Endometrial microvascular endothelial cells (primary cell): ENCODE measurements around the gene SIRPG. TPM values are rescaled to one million over a fixed set of nuclear protein-coding genes. Genes with fewer than 3 reads are reported as not detected.
"Not testable (repeated sequence)": the region's sequence is repeated elsewhere in the genome, so short reads cannot be mapped to it uniquely, and the experiment has no call there.

Experiments used
- in situ Hi-C: cut with HindIII; loops from 2 replicates; pipeline ENCODE4 v1.10.0; 2017; ENCODE audit warnings: low sequenced_read_pairs, low pct_unique_long_range_greater_than_20kb; ENCODE audit errors: inconsistent ontology term
- total RNA-seq: library from RNA; depleted of rRNA; stranded (reverse); fragments of >200 nt; gene quantifications from one replicate; pipeline ENCODE4 v1.2.3, GENCODE V29; 2015; ENCODE audit errors: inconsistent ontology term

Gene SIRPG
- total RNA-seq, 1 donor from 2014 or later, result not detected

DNA sequence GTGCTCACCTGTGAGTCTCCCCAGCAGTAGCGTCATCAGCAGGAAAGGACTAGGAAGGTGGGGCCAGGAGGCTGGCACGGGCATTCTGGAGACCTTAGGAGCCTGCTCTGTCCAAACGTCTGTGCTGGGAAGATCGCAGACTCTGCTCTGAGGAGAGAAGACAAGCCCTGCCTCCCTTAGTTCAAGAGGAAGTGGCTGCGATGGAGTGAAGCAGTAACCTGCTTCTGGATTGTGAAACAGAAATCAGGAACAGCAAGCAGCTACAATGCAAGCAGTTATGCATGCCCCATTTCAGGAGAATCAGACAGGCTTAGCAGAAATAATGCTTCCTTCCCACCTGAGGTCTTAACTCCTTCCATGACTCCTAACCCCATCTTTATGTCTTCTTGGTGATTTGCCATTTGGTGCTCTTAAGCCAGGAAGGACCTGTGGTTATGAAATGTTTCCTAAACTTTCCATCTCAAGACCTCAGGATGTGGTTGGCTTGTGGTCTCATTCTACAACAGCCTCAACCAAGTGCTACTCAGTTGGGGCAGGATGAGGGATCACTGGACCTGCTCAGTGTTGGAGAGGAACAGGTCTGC, 37.6 kb downstream of the SIRPG start, which contains the start of gene SIRPB1:
Gene SIRPB1 (minus strand): TSS at position 149 of the 584 bp plus-strand sequence. CDS start 65 bp downstream, at position 84.
- in situ Hi-C loops, result no loop called here

DNA sequence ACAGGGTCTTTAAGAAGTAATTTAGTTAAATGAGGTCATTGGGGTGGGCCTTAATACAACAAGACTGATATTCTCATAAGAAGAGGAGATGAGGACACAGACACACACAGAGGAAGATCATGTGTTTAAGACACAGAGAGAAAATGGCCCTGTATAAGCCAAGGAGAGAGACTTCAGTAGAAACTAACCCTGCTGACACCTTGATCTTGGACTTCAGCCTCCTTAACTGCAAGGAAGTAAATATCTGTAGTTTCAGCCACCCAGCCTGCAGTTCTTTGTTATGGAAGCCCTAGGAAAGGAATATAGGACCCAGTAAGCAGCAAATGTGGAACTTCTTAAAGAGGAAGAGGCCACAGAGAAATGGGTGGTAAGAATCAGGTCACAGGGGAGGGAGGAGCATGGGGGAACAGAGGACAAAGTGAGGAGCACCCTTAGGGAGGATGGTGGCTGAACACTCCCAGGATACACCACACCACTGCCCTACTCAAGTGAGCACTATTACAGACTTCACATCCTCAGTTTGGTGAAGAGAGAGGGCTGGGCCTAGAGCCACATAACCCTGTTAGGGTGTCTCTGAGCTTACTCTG, 38.5 kb downstream of the SIRPG start:
- in situ Hi-C loops, result no loop called here

DNA sequence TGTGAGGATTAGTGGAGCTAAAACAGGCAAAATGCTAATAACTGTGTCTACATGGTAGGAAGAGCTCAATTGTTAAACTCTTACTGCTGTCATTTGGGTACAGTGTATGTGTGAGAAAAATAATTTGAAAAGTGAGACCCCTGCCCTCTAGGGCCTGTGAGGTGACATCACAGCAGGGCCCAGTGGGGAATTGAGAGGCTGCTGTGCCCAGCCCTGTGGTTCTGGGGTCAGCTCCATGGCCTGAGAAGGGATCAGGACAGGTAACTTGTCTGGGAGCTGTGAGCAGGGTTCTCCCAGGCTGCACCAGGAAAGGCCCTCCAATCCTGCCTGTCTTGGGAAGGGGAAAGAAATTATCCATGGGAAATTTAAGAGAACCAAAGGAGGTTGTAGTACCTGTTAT, 39.1 kb downstream of the SIRPG start:
- in situ Hi-C loops, result no loop called here

DNA sequence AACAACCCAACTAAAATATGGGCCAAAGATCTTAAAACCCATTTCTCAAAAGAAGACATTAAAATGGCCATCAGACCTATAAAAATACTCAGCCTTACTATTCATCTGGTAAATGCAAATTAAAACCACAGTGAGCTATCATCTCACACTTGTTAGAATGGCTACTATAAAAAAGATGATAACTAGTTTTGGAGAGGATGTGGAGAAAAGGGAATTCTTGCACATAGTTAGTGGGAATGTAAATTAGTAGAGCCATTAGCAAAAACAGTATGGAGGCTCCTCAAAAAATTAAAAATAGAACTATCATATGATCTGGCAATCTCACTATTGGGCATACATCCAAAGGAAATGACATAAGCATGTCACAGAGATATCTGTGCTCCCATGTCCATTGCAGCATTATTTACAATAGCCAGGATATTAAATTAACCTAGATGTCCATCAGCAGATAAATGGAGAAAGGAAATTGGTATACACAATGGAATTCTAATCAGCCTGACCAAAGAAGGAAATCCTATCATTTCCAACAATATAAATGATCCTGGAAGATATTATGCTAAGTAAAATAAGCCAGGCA, 40.6 kb downstream of the SIRPG start:
- in situ Hi-C loops, result no loop called here

DNA sequence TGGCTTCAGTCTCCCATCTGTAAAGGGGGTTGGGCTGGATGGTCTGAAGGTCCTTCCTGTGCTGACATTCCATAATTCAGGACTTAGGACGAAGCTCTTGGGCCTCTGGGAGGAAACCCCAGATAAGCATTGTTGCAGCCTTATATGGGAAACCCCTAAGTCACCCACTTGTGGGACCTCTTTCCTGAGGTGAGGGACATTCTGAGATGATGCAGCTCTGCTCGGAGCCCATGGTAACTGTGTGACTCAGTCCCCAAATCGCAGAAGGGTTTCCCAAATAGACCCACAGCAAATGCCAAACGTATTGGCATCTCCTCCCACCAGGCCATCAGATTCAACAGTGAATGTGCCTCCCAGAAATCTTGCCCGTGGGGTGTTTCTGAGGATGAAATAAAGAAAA, 47.2 kb downstream of the SIRPG start:
- in situ Hi-C loops, result not testable (repeated sequence)

DNA sequence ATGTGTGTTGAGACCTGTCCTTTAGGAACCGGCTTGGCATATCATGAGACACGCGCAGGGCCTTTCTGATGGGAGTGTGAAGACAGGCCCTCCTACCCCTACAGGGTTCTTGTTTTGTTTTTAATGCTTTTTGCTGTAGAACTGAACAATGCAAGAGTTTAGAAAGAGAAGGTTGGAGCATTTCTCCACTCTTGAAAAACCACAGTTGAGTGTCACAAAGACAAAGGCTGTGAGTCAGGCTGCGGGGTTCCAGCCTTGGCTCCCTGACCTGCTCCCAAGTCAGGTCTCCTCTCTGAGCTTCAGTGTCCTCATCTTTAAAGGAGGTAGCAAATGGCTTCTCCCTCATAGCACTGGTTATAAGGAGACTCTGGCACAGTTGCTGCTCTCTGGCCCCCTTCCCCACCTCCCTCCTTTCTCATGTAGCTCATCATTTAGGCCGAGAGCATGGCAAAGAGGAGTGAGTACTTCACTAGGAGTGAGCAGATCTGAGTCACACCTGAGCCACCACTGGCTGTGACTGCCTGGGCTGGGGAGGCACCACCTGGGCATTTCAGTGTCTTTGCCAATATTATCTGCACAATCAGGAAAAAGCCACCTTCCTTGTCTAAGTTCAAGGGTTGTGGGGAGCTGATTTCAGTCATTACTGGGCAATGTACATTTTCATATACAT, 48.8 kb downstream of the SIRPG start:
- in situ Hi-C loops, result not testable (repeated sequence)

DNA sequence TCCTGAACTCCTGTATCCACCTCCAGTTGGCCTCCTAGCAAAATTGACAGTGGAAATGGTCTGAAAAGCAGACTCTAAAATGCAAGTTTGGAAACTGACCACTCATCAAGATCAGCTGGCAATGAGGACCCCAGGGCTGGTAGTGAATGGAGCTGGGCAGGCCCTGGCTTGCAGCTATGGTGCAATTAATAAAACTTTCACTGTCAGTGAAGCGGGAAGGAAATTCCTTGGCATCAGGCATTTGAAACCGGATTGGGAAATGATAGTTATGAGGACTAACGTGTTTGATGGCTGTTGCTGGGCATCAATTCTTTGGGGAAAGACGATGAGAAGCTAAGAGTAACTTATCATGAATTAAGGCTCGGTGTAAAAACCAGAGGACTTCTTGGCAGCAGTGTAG, 56.8 kb downstream of the SIRPG start:
- in situ Hi-C loops, result no loop called here

DNA sequence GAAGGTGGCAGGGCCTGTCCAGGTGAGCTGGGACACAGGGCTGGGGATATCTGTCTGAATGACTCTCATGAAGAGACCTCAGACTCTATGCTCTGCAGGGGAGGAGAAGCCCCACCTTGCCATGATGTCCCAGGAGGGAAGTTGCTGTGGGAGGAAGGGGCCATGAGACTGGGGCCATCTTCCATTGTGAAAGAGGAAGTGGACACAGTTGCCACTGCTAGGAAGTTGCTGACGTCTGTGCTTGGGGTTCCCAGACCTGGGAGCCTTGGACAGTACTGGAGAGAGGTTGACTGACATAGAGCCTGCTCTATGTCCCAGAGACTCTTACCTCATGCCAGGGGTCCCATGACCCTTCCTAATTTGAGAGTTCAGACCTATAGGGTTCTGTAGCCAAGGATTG, 62.2 kb downstream of the SIRPG start:
- in situ Hi-C loops, result no loop called here

DNA sequence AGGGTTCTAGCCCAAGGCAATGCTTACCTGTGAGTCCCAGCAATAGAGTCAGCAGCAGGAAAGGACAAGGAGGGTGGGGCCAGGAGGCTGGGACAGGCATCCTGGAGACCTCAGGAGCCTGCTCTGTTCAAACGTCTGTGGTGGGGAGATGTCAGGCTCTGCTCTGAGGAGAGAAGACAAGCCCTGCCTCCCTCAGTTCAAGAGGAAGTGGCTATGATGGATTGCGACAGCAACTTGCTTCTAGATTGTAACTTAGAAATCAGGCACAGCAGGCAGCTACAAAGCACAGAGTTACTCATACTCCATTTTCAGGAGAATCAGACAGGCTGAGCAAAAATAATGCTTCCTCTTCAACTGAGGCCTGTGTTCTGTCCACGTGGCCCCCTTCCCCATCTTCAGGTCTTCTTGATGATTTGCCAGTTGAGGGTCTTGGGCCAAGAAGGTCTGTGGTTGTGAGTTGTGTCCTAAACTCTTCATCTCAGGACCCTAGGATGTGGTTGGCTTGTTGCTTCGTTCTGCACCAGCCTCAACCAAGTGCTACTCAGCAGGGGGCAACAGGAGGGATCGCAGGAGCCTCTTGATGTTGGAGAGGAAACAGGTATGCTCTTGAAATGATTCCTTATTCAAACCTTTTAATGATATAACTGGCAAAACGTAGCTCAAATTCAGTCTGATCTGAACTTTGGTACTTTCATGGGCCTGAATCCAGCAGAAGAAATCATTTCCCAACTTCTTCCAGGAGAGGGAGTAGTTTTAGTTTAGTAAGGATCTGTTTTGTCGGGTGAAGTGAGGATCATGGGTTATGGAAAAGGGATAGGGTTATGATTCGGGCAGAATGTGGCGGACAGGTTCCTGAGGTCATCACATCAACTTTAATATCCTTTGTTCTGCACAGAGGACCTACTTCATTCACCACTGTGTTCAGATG, 68.8 kb downstream of the SIRPG start:
- in situ Hi-C loops, result no loop called here

DNA sequence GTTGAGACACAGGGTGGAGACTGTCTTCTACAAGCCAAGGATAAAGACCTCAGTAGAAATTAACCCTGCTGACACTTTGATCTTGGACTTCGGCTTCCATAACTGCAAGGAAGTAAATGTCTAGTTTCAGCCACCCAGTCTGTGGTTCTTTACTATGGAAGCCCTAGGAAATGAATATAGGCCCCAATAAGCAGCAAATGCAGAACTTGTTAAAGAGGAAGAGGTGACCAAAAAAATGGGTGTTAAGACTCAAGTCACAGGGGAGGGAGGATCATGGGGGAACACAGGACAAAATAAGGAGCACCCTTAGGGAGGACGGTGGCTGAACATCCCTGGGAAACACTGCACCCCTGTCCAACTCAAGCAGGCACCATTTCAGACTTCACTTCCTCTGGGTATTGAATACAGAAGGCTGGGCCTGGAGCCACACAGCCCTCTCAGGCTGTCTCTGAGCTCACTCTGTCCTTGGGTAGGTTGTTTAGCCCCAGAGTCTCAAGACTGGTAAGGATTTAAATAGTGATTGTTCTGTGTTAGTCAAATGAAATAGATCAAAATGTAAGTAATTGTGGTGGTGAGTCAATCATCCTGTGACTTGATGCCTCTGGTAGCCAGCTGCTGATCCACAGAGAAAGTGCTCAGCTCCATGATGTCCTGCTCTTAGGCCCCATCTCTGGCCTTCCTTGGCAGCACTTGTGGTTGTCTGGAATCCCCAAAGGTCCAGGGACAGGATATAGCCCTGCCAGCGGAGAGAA, 69.6 kb downstream of the SIRPG start:
- in situ Hi-C loops, result no loop called here

DNA sequence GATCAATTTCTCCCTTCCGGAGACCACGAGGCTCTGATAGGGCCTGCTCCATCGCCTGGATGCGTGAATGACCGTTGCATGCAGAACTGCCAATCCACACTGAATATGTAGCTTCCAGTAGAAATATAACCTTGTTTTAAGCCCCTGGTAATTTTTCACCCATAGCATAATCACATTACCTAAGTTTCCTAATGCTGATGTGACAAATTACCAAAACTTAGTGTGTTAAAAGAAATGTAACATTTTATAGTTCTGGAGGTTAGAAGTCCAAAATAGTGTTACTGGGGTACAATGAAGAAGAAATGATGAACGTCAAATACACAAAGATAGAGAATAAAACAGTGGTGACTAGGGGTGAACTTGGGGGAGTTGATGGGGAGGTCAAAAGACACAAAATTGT, 78.1 kb downstream of the SIRPG start:
- in situ Hi-C loops, result no loop called here

Other genes with a start within 250 kb of the SIRPG start
- 54.2 TPM for gene NSFL1C, start 190.9 kb downstream of the SIRPG start, total RNA-seq
- 0.19 TPM for gene SIRPB2, start 166.4 kb downstream of the SIRPG start, total RNA-seq
- not detected for gene SIRPD, start 100.1 kb downstream of the SIRPG start, total RNA-seq
- 0.93 TPM for gene SIRPB1, start 37.8 kb downstream of the SIRPG start, total RNA-seq
- 14.0 TPM for gene SIRPA, start 237.6 kb upstream of the SIRPG start, total RNA-seq